Parathyroid adenoma (tissue), 2 donors: ENCODE measurements around the gene SLC46A2.

ENCODE experiments used
- H2AFZ ChIP-seq: fragments of 300-600 bp; sonication (generic); one replicate; pipeline ENCODE4 v1.7.0; 2017; ENCODE audit warnings: antibody characterized with exemption, mild to moderate bottlenecking
- H3K27ac ChIP-seq: fragments of 300-600 bp; sonication (generic); one replicate; pipeline ENCODE4 v1.7.0; 2017
- H3K27me3 ChIP-seq: fragments of 300-600 bp; sonication (generic); one replicate; pipeline ENCODE4 v1.7.0; 2017; ENCODE audit warnings: low read length; ENCODE audit not compliant: control insufficient read depth, insufficient read depth
- H3K36me3 ChIP-seq: fragments of 300-600 bp; sonication (generic); one replicate; pipeline ENCODE4 v1.7.0; 2017; ENCODE audit warnings: low read length; ENCODE audit not compliant: control insufficient read depth, insufficient read depth
- H3K4me1 ChIP-seq: fragments of 300-600 bp; sonication (generic); one replicate; pipeline ENCODE4 v1.7.0; 2017; ENCODE audit warnings: control low read depth
- H3K4me2 ChIP-seq: fragments of 300-600 bp; sonication (generic); one replicate; pipeline ENCODE4 v1.7.0; 2017; ENCODE audit warnings: low read length
- H3K4me3 ChIP-seq: fragments of 300-600 bp; sonication (generic); one replicate; pipeline ENCODE4 v1.7.0; 2017; ENCODE audit warnings: low read depth, low read length
- H3K79me2 ChIP-seq: fragments of 300-600 bp; sonication (generic); one replicate; pipeline ENCODE4 v1.7.0; 2017; ENCODE audit warnings: control low read depth
- H3K9ac ChIP-seq: fragments of 300-600 bp; sonication (generic); one replicate; pipeline ENCODE4 v1.7.0; 2017; ENCODE audit warnings: mild to moderate bottlenecking
- H3K9me3 ChIP-seq: fragments of 300-600 bp; sonication (generic); one replicate; pipeline ENCODE4 v1.7.0; 2017; ENCODE audit warnings: low read length; ENCODE audit not compliant: control insufficient read depth
- CTCF ChIP-seq: fragments of 300-600 bp; sonication (generic); IDR thresholded peaks from one replicate; pipeline ENCODE4 v1.7.0; 2017; ENCODE audit warnings: antibody characterized with exemption, mild to moderate bottlenecking
- donor health status: primary hyperparathyroidism.

SLC46A2 gene

GRCh38 chr9:112867275-112867991 is 23.2 kb downstream of the SLC46A2 start:
- no peaks in the 10 kb centered on the region for H3K27me3 ChIP-seq
- H3K27ac ChIP-seq = no peak overlapping the region
- H3K9ac ChIP-seq = no peak overlapping the region
- H2AFZ ChIP-seq = no peak overlapping the region
- H3K4me1 ChIP-seq = no peaks in the 10 kb centered on the region
- H3K36me3 ChIP-seq = no peaks in the 10 kb centered on the region
- H3K9me3 ChIP-seq = no peaks in the 10 kb centered on the region
- no peak overlapping the region for H3K4me2 ChIP-seq
- TF ChIP-seq CTCF = no peak
- no peaks in the 10 kb centered on the region for H3K79me2 ChIP-seq
- H3K4me3 ChIP-seq = no peak overlapping the region

DNA sequence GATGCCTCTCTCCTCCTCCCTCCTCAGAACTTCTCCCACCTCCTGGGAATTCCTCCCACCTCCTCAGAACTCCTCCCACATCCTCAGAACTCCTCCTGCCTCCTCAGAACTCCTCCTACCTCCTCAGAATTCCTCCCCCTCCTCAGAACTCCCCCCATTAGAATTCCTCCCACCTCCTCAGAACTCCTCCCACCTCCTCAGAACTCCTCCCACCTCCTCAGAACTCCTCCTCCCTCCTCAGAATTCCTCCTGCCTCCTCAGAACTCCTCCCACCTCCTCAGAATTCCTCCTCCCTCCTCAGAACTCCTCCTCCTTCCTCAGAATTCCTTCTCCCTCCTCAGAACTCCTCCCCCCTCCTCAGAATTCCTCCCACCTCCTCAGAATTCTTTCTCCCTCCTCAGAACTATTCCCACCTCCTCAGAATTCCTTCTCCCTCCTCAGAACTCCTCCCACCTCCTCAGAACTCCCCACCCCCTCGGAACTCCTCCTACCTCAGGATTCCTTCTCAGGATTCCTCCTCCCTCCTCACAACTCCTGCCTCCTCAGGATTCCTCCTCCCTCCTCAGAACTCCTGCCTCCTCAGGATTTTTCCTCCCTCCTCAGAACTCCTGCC is 23.9 kb downstream of the SLC46A2 start:
- Histone ChIP-seq H3K27ac (no peak overlapping the region), H3K9ac (no peak overlapping the region), H2AFZ (no peak overlapping the region), H3K4me2 (no peak overlapping the region), H3K79me2 (no peaks in the 10 kb centered on the region), H3K9me3 (no peaks in the 10 kb centered on the region), H3K27me3 (no peaks in the 10 kb centered on the region), H3K4me1 (no peaks in the 10 kb centered on the region), H3K4me3 (no peak overlapping the region), H3K36me3 (no peaks in the 10 kb centered on the region)
- no peak for TF ChIP-seq CTCF

- TF ChIP-seq CTCF = no peak
Measured at GRCh38 chr9:112864982-112865381, 25.7 kb downstream of the SLC46A2 start.

DNA sequence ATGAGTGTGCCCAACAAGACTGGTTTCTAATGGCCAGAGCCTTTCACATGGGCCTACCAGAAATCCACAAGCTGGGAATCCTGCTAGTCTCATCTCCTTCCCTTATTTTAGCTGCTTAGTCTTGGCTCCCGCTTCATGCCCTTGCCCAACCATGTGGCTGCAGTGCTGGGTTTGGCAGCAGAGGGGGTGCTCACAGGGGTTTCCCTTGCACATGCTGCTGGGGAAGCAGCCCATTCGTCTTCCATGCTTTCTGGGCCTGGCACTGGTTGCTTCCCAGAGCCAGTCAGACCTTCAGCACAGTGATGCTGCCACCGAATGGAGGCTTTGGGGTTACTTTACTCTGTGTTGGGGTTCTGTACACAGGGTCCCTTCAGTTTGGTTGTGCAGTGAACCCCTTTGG is 26.3 kb downstream of the SLC46A2 start:
- no peaks in the 10 kb centered on the region for H3K79me2 ChIP-seq
- H3K4me2 ChIP-seq = no peak overlapping the region
- H2AFZ ChIP-seq = no peak overlapping the region
- TF ChIP-seq CTCF = no peak
- H3K4me3 ChIP-seq = no peak overlapping the region
- no peaks in the 10 kb centered on the region for H3K4me1 ChIP-seq
- no peak overlapping the region for H3K9ac ChIP-seq
- no peaks in the 10 kb centered on the region for H3K27me3 ChIP-seq
- H3K9me3 ChIP-seq = no peaks in the 10 kb centered on the region
- no peaks in the 10 kb centered on the region for H3K36me3 ChIP-seq
- no peak overlapping the region for H3K27ac ChIP-seq

More at GRCh38 chr9:112864982-112865381, 25.7 kb downstream of the SLC46A2 start:
- H3K9ac ChIP-seq = no peak overlapping the region
- no peaks in the 10 kb centered on the region for H3K36me3 ChIP-seq
- H3K27ac ChIP-seq = no peak overlapping the region
- H3K79me2 ChIP-seq = no peaks in the 10 kb centered on the region
- no peak overlapping the region for H3K4me2 ChIP-seq
- H3K4me3 ChIP-seq = no peak overlapping the region
- H3K27me3 ChIP-seq = no peaks in the 10 kb centered on the region
- no peak overlapping the region for H2AFZ ChIP-seq
- no peaks in the 10 kb centered on the region for H3K4me1 ChIP-seq
- no peaks in the 10 kb centered on the region for H3K9me3 ChIP-seq

DNA sequence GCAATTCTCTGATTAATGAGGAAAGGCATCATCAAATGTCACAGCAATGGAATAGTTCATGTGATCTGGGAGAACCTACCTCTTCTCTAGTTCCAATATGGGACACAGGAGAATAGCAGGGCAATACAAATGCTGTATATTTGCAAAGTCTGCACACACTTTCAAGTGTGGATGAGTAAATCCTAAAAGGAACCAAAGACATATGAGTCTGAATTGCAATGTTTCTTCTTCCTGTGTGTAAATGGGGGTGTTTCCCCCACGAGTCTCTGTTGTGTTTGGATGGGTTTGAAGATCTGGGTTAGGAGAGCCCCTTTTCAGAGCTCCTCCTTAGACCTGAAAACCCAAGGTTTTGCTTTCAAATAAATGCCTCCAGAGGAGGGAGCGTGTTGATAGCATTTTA is 26.9 kb downstream of the SLC46A2 start:
- no peak overlapping the region for H2AFZ ChIP-seq
- no peaks in the 10 kb centered on the region for H3K27me3 ChIP-seq
- no peak overlapping the region for H3K9ac ChIP-seq
- no peaks in the 10 kb centered on the region for H3K79me2 ChIP-seq
- H3K4me1 ChIP-seq = no peaks in the 10 kb centered on the region
- H3K4me2 ChIP-seq = no peak overlapping the region
- no peak overlapping the region for H3K27ac ChIP-seq
- no peaks in the 10 kb centered on the region for H3K9me3 ChIP-seq
- no peaks in the 10 kb centered on the region for H3K36me3 ChIP-seq
- TF ChIP-seq CTCF = no peak
- no peak overlapping the region for H3K4me3 ChIP-seq
